Neural cell (in vitro differentiated cells): ENCODE data around the gene C3orf70. TPM values are rescaled to one million over a fixed set of nuclear protein-coding genes. Genes with fewer than 3 reads are reported as not detected.

Experiments
- H2AFZ ChIP-seq: fragments of 200-600, 300-800 bp; sonication (generic), shearing (Covaris generic); 2 replicates; pipeline ENCODE4 v1.6.0; 2014; ENCODE audit warnings: low read depth, mild to moderate bottlenecking, antibody characterized with exemption, low read length, moderate library complexity
- H3F3A ChIP-seq: fragments of 200-600 bp; shearing (Covaris generic); 2 replicates; pipeline ENCODE4 v1.6.1; 2016; ENCODE audit warnings: mild to moderate bottlenecking, moderate library complexity, mixed read lengths, antibody characterized with exemption, low read length; ENCODE audit not compliant: insufficient read depth, poor library complexity, severe bottlenecking
- H3K27ac ChIP-seq: fragments of 200-600, 300-800 bp; sonication (generic), shearing (Covaris generic); 2 replicates; pipeline ENCODE4 v1.5.1; 2014; ENCODE audit warnings: mild to moderate bottlenecking, low read length, moderate library complexity
- H3K27me3 ChIP-seq: fragments of 300-800, 200-600 bp; sonication (generic), shearing (Covaris generic); 2 replicates; pipeline ENCODE4 v1.6.0; 2014; ENCODE audit warnings: mild to moderate bottlenecking, low read depth, low read length, moderate library complexity; ENCODE audit not compliant: insufficient read depth
- H3K36me3 ChIP-seq: fragments of 300-800, 200-600 bp; sonication (generic), shearing (Covaris generic); 2 replicates; pipeline ENCODE4 v1.5.1; 2014; ENCODE audit warnings: mild to moderate bottlenecking, antibody characterized with exemption, low read length, moderate library complexity; ENCODE audit not compliant: insufficient read depth
- H3K4me2 ChIP-seq: fragments of 300-800, 200-600 bp; sonication (generic), shearing (Covaris generic); 2 replicates; pipeline ENCODE4 v1.6.0; 2014; ENCODE audit warnings: mild to moderate bottlenecking, low read length
- H3K4me3 ChIP-seq: fragments of 300-800, 200-600 bp; sonication (generic), shearing (Covaris generic); 2 replicates; pipeline ENCODE4 v1.5.1; 2014; ENCODE audit warnings: mild to moderate bottlenecking, low read length, moderate library complexity
- H3K79me2 ChIP-seq: fragments of 200-600 bp; shearing (Covaris generic); replicated peaks from 2 replicates; pipeline ENCODE4 v1.6.0; 2014; ENCODE audit warnings: mild to moderate bottlenecking, low read length, moderate library complexity; ENCODE audit not compliant: insufficient read depth
- H3K9ac ChIP-seq: fragments of 300-800, 200-600 bp; sonication (generic), shearing (Covaris generic); 2 replicates; pipeline ENCODE4 v1.6.1; 2016; ENCODE audit warnings: mild to moderate bottlenecking, low read length, mixed read lengths
- H3K9me2 ChIP-seq: fragments of 200-600 bp; shearing (Covaris generic); 2 replicates; pipeline ENCODE4 v1.6.1; 2016; ENCODE audit warnings: mild to moderate bottlenecking, low read length, mixed read lengths; ENCODE audit not compliant: insufficient read depth
- H3K9me3 ChIP-seq: fragments of 200-600, 300-800 bp; sonication (generic), shearing (Covaris generic); 2 replicates; pipeline ENCODE4 v1.6.1; 2016; ENCODE audit warnings: mild to moderate bottlenecking, mixed run types, low read length, moderate library complexity, mixed read lengths
- H4K20me1 ChIP-seq: fragments of 200-600 bp; shearing (Covaris generic); 2 replicates; pipeline ENCODE4 v1.6.1; 2016; ENCODE audit warnings: mild to moderate bottlenecking, mixed run types; ENCODE audit not compliant: insufficient read depth
- EP300 ChIP-seq: fragments of 450-650 bp; conservative IDR thresholded peaks from 2 replicates; pipeline ENCODE4 v1.6.1; 2014; ENCODE audit warnings: antibody characterized with exemption, mild to moderate bottlenecking, moderate library complexity; ENCODE audit not compliant: poor library complexity, severe bottlenecking
- EZH2 ChIP-seq: fragments of 200-600, 300-800 bp; shearing (Covaris generic), sonication (generic); IDR thresholded peaks from 2 replicates; pipeline ENCODE4 v1.6.1; 2014; ENCODE audit warnings: antibody characterized with exemption, low read length, borderline replicate concordance, mild to moderate bottlenecking; ENCODE audit not compliant: insufficient read depth, poor library complexity, severe bottlenecking
- MXI1 ChIP-seq: fragments of 450-650 bp; conservative IDR thresholded peaks from 2 replicates; pipeline ENCODE4 v1.6.1; 2014; ENCODE audit warnings: antibody characterized with exemption, mild to moderate bottlenecking; ENCODE audit not compliant: poor library complexity, severe bottlenecking
- POLR2AphosphoS5 ChIP-seq: IDR thresholded peaks from 2 replicates; pipeline ENCODE4 v1.6.1; 2012
- RAD21 ChIP-seq: fragments of 450-650 bp; conservative IDR thresholded peaks from 2 replicates; pipeline ENCODE4 v1.6.1; 2014; ENCODE audit warnings: antibody characterized with exemption, mild to moderate bottlenecking, moderate library complexity
- SMC3 ChIP-seq: fragments of 450-650 bp; conservative IDR thresholded peaks from 2 replicates; pipeline ENCODE4 v1.6.1; 2014; ENCODE audit warnings: antibody characterized with exemption, mild to moderate bottlenecking, moderate library complexity; ENCODE audit not compliant: poor library complexity
- TAF1 ChIP-seq: IDR thresholded peaks from 2 replicates; pipeline ENCODE4 v1.6.1; 2012; ENCODE audit warnings: low read depth
- polyA plus RNA-seq: library from polyadenylated mRNA; depleted of rRNA; stranded (reverse); fragments of >200 nt; gene quantifications from 2 replicates; pipeline ENCODE4 v1.2.3, GENCODE V29; 2014
- TF ChIP-seq, protein P1 (sequence below): IDR thresholded peaks from 2 replicates; pipeline ENCODE4 v1.6.1; 2012; ENCODE audit warnings: borderline replicate concordance
- TF ChIP-seq, protein P2 (sequence below): fragments of 450-650 bp; IDR thresholded peaks from 2 replicates; pipeline ENCODE4 v1.5.1; 2014; ENCODE audit warnings: antibody characterized with exemption, mild to moderate bottlenecking, moderate library complexity; ENCODE audit not compliant: poor library complexity, severe bottlenecking

Gene C3orf70
- polyA plus RNA-seq, 1 donor from 2014 or later, result 3.4 TPM

DNA sequence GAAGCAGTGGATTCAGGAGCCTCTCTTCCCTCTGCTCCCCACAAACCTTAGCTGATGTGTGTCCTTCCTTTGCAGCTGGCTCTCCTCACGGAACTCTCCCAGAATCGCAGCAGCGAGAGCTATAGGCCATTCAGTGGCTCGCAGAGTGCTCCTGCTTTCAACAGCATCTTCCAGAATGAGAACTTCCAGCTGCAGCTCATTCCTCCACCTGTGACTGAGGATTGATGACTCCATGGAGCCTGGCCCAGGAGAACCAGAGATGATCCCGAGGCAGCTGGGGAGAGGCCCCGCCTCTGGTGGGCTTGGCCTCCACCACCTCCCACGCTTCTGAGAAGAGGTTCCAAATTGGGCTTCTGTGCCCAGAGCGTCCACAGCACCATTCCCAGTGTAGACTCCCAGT, 101.1 kb downstream of the C3orf70 start:
- no peak overlapping the region for H3K9ac ChIP-seq
- no peak overlapping the region for H3K4me2 ChIP-seq
- no peaks in the 10 kb centered on the region for H3K27me3 ChIP-seq
- H2AFZ ChIP-seq, result no peak overlapping the region
- no peak overlapping the region for H3K4me3 ChIP-seq
- no peaks in the 10 kb centered on the region for H3F3A ChIP-seq
- H3K79me2 ChIP-seq, result no peaks in the 10 kb centered on the region
- no peaks in the 10 kb centered on the region for H3K9me3 ChIP-seq
- H3K27ac ChIP-seq, result no peak overlapping the region
- no peaks in the 10 kb centered on the region for H4K20me1 ChIP-seq
- no peak for TF ChIP-seq MXI1
- TF ChIP-seq, protein P1, sequence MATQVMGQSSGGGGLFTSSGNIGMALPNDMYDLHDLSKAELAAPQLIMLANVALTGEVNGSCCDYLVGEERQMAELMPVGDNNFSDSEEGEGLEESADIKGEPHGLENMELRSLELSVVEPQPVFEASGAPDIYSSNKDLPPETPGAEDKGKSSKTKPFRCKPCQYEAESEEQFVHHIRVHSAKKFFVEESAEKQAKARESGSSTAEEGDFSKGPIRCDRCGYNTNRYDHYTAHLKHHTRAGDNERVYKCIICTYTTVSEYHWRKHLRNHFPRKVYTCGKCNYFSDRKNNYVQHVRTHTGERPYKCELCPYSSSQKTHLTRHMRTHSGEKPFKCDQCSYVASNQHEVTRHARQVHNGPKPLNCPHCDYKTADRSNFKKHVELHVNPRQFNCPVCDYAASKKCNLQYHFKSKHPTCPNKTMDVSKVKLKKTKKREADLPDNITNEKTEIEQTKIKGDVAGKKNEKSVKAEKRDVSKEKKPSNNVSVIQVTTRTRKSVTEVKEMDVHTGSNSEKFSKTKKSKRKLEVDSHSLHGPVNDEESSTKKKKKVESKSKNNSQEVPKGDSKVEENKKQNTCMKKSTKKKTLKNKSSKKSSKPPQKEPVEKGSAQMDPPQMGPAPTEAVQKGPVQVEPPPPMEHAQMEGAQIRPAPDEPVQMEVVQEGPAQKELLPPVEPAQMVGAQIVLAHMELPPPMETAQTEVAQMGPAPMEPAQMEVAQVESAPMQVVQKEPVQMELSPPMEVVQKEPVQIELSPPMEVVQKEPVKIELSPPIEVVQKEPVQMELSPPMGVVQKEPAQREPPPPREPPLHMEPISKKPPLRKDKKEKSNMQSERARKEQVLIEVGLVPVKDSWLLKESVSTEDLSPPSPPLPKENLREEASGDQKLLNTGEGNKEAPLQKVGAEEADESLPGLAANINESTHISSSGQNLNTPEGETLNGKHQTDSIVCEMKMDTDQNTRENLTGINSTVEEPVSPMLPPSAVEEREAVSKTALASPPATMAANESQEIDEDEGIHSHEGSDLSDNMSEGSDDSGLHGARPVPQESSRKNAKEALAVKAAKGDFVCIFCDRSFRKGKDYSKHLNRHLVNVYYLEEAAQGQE, result no peak
- no peak for TF ChIP-seq SMC3
- no peak for TF ChIP-seq POLR2AphosphoS5
- TF ChIP-seq RAD21, result no peak
- TF ChIP-seq, protein P2, sequence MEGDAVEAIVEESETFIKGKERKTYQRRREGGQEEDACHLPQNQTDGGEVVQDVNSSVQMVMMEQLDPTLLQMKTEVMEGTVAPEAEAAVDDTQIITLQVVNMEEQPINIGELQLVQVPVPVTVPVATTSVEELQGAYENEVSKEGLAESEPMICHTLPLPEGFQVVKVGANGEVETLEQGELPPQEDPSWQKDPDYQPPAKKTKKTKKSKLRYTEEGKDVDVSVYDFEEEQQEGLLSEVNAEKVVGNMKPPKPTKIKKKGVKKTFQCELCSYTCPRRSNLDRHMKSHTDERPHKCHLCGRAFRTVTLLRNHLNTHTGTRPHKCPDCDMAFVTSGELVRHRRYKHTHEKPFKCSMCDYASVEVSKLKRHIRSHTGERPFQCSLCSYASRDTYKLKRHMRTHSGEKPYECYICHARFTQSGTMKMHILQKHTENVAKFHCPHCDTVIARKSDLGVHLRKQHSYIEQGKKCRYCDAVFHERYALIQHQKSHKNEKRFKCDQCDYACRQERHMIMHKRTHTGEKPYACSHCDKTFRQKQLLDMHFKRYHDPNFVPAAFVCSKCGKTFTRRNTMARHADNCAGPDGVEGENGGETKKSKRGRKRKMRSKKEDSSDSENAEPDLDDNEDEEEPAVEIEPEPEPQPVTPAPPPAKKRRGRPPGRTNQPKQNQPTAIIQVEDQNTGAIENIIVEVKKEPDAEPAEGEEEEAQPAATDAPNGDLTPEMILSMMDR, result no peak
- no peak for TF ChIP-seq EP300
- TF ChIP-seq TAF1, result no peak
- no peak for TF ChIP-seq EZH2
- H3K36me3 ChIP-seq, result peaks cover 5% of the 10 kb centered on the region
- H3K9me2 ChIP-seq, result no peaks in the 10 kb centered on the region

DNA sequence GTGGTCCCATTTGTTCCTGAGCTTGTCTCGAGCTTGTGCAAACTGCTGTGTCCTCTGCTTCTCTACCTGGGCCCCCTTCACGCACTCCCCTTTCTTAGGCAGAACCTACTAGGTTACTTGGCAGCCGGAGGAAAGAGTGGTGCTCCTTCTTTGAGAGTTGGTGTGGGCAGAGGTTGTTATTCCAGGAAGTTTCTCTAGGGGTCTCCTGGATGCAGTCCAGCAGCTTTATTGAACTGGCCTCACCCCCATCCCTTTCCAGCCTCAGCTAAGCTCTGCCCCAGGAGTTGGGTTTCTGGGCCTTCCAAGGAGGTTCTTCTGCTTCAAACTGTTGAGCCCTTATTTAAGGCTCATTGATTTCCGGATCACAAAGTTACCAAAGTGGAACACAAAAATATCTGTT, 103.2 kb downstream of the C3orf70 start:
- Histone ChIP-seq H3K27ac (no peak overlapping the region), H3K27me3 (no peaks in the 10 kb centered on the region), H3F3A (no peaks in the 10 kb centered on the region), H2AFZ (no peak overlapping the region), H3K9me3 (no peaks in the 10 kb centered on the region), H4K20me1 (no peaks in the 10 kb centered on the region), H3K4me3 (no peak overlapping the region), H3K4me2 (no peak overlapping the region), H3K79me2 (no peaks in the 10 kb centered on the region), H3K9me2 (no peaks in the 10 kb centered on the region), H3K9ac (no peak overlapping the region), H3K36me3 (no peaks in the 10 kb centered on the region)
- TF ChIP-seq SMC3 (no peak), RAD21 (no peak), TAF1 (no peak), POLR2AphosphoS5 (no peak), MXI1 (no peak), EP300 (no peak), EZH2 (no peak)
- TF ChIP-seq, protein P1, result no peak
- TF ChIP-seq, protein P2, result no peak
